K562 (cell line): ENCODE results near the gene GSK3B. TPM values are rescaled to one million over a fixed set of nuclear protein-coding genes. Genes with fewer than 3 reads are reported as not detected.

Source experiments
- ADNP ChIP-seq: fragments of 200-800 bp; sonication (Bioruptor generic); IDR thresholded peaks from 2 replicates; pipeline ENCODE4 v1.6.1; 2016; ENCODE audit warnings: missing genetic modification characterization, missing compliant biosample characterization
- BMI1 ChIP-seq: fragments of 150-350 bp; IDR thresholded peaks from 2 replicates; pipeline ENCODE4 v1.6.1; 2014; ENCODE audit warnings: low read length
- CBX8 ChIP-seq: fragments of 200-600 bp; sonication (generic); IDR thresholded peaks from 2 replicates; pipeline ENCODE4 v1.6.1; 2012; ENCODE audit warnings: borderline replicate concordance, mixed run types, low read depth, mild to moderate bottlenecking, moderate library complexity, mixed read lengths, low read length, control low read depth, inconsistent platforms; ENCODE audit not compliant: poor library complexity, severe bottlenecking; ENCODE audit errors: extremely low read depth
- EZH2 ChIP-seq: IDR thresholded peaks from 2 replicates; pipeline ENCODE4 v1.6.1; 2012; ENCODE audit warnings: low read depth, mild to moderate bottlenecking, inconsistent platforms, low read length, borderline replicate concordance
- PHB ChIP-seq: fragments of 250-450 bp; sonication (Bioruptor Pico); IDR thresholded peaks from 2 replicates; pipeline ENCODE4 v1.5.0; 2021
- PPARD ChIP-seq: fragments of 250-450 bp; sonication (Bioruptor Pico); IDR thresholded peaks from 2 replicates; pipeline ENCODE4 v1.8.0; 2022; ENCODE audit warnings: inconsistent platforms, mild to moderate bottlenecking, moderate library complexity
- SP1 ChIP-seq: sonication (generic); formaldehyde crosslinking; IDR thresholded peaks from 2 replicates; pipeline ENCODE4 v1.8.1; 2022; ENCODE audit warnings: mild to moderate bottlenecking, missing genetic modification reagents
- TAF7 ChIP-seq: fragments of 450-650 bp; IDR thresholded peaks from 2 replicates; pipeline ENCODE4 v1.6.1; 2016; ENCODE audit warnings: missing genetic modification characterization, missing compliant biosample characterization
- polyA plus RNA-seq, 8 experiments: library from polyadenylated mRNA; depleted of rRNA in 4 of 8; stranded (reverse) in 5 of 8; unstranded in 3 of 8; fragments of >200 nt; fragmentation: Nextera tagmentation in 2 of 8; fragmentation: Illumina TruSeq in 1 of 8; extraction: Ambion mirVana in 2 of 8; extraction: Trizol in 1 of 8; gene quantifications; 2 replicates each; pipeline versions ENCODE4 v1.2.1 to v1.2.3, GENCODE V29; 2011 to 2014; ENCODE audit warnings: inconsistent platforms in 1 of 8, missing spikeins in 1 of 8
- total RNA-seq, 7 experiments: library from RNA; depleted of rRNA in 6 of 7; stranded (reverse); fragments of >200 nt in 6 of 7; fragmentation: Illumina TruSeq in 2 of 7; extraction: Trizol in 2 of 7; gene quantifications; 2 replicates each; pipeline versions ENCODE4 v1.2.1 to v1.2.3, GENCODE V29; 2011 to 2021; ENCODE audit warnings: low replicate concordance in 1 of 7
- TF ChIP-seq, protein P1 (sequence below): fragments of 250-450 bp; sonication (Bioruptor Pico); IDR thresholded peaks from 2 replicates; pipeline ENCODE4 v1.4.0; 2020
- TF ChIP-seq, protein P2 (sequence below): fragments of 450-650 bp; IDR thresholded peaks from 2 replicates; pipeline ENCODE4 v1.6.1; 2016; ENCODE audit warnings: mild to moderate bottlenecking, moderate library complexity

The GSK3B gene
- total and polyA plus RNA-seq, 9 of the 15 experiments (the other 6 are each of a cell fraction or from before 2014, with no cell fraction given) = 4.7 to 25.0 (median 18.7) TPM

DNA sequence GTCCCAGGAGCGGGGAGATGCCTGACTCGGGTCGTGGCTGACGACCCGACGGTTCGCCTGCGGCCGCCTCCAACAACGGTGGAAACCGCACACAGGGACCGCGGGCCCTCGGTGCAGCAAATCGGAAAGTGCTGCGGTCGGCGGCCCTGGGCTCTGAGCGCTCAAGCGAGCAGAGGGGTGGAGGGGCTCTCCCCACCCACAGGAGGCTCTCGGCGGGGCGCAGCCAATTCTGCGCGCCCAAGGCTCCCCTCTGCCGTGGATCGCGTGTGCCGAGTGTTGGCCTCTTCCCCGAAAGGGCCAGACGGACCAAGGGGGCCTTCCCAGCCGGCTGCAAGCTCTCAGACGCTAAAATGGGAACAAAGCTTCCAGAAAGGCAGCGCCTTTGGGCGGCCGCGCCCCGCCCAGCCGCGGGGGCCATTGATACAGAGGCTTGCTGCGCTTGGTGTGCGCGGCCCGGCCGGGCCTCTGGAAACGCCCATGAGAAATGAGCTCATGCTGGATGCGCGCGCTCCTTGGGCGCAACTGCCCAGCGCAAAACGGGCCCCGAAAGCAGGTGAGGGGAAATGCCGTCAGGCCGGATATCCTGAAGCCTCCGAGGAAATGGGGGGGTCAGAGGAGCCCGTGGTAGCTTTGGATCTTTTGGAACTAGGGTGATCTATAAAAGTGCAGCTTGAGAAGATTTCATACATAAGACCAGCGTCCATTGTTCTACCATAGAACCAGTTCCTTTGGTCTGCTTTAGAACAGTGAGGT is 1.2 kb upstream of the GSK3B start (continued):
- TF ChIP-seq, protein P1, sequence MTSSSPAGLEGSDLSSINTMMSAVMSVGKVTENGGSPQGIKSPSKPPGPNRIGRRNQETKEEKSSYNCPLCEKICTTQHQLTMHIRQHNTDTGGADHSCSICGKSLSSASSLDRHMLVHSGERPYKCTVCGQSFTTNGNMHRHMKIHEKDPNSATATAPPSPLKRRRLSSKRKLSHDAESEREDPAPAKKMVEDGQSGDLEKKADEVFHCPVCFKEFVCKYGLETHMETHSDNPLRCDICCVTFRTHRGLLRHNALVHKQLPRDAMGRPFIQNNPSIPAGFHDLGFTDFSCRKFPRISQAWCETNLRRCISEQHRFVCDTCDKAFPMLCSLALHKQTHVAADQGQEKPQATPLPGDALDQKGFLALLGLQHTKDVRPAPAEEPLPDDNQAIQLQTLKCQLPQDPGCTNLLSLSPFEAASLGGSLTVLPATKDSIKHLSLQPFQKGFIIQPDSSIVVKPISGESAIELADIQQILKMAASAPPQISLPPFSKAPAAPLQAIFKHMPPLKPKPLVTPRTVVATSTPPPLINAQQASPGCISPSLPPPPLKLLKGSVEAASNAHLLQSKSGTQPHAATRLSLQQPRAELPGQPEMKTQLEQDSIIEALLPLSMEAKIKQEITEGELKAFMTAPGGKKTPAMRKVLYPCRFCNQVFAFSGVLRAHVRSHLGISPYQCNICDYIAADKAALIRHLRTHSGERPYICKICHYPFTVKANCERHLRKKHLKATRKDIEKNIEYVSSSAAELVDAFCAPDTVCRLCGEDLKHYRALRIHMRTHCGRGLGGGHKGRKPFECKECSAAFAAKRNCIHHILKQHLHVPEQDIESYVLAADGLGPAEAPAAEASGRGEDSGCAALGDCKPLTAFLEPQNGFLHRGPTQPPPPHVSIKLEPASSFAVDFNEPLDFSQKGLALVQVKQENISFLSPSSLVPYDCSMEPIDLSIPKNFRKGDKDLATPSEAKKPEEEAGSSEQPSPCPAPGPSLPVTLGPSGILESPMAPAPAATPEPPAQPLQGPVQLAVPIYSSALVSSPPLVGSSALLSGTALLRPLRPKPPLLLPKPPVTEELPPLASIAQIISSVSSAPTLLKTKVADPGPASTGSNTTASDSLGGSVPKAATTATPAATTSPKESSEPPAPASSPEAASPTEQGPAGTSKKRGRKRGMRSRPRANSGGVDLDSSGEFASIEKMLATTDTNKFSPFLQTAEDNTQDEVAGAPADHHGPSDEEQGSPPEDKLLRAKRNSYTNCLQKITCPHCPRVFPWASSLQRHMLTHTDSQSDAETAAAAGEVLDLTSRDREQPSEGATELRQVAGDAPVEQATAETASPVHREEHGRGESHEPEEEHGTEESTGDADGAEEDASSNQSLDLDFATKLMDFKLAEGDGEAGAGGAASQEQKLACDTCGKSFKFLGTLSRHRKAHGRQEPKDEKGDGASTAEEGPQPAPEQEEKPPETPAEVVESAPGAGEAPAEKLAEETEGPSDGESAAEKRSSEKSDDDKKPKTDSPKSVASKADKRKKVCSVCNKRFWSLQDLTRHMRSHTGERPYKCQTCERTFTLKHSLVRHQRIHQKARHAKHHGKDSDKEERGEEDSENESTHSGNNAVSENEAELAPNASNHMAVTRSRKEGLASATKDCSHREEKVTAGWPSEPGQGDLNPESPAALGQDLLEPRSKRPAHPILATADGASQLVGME = 0 out of 2 replicates have a peak, but pooled peaks have one; percentile 63
- no peak for TF ChIP-seq ADNP
- no peak; the same call in 1 of the 2 replicates for TF ChIP-seq SP1 (CRISPR knock-in tag)
- TF ChIP-seq PPARD (CRISPR knock-in tag) = no peak
- TF ChIP-seq PHB (CRISPR knock-in tag) = 0 out of 2 replicates have a peak, but pooled peaks have one; percentile 32
- TF ChIP-seq, protein P2, sequence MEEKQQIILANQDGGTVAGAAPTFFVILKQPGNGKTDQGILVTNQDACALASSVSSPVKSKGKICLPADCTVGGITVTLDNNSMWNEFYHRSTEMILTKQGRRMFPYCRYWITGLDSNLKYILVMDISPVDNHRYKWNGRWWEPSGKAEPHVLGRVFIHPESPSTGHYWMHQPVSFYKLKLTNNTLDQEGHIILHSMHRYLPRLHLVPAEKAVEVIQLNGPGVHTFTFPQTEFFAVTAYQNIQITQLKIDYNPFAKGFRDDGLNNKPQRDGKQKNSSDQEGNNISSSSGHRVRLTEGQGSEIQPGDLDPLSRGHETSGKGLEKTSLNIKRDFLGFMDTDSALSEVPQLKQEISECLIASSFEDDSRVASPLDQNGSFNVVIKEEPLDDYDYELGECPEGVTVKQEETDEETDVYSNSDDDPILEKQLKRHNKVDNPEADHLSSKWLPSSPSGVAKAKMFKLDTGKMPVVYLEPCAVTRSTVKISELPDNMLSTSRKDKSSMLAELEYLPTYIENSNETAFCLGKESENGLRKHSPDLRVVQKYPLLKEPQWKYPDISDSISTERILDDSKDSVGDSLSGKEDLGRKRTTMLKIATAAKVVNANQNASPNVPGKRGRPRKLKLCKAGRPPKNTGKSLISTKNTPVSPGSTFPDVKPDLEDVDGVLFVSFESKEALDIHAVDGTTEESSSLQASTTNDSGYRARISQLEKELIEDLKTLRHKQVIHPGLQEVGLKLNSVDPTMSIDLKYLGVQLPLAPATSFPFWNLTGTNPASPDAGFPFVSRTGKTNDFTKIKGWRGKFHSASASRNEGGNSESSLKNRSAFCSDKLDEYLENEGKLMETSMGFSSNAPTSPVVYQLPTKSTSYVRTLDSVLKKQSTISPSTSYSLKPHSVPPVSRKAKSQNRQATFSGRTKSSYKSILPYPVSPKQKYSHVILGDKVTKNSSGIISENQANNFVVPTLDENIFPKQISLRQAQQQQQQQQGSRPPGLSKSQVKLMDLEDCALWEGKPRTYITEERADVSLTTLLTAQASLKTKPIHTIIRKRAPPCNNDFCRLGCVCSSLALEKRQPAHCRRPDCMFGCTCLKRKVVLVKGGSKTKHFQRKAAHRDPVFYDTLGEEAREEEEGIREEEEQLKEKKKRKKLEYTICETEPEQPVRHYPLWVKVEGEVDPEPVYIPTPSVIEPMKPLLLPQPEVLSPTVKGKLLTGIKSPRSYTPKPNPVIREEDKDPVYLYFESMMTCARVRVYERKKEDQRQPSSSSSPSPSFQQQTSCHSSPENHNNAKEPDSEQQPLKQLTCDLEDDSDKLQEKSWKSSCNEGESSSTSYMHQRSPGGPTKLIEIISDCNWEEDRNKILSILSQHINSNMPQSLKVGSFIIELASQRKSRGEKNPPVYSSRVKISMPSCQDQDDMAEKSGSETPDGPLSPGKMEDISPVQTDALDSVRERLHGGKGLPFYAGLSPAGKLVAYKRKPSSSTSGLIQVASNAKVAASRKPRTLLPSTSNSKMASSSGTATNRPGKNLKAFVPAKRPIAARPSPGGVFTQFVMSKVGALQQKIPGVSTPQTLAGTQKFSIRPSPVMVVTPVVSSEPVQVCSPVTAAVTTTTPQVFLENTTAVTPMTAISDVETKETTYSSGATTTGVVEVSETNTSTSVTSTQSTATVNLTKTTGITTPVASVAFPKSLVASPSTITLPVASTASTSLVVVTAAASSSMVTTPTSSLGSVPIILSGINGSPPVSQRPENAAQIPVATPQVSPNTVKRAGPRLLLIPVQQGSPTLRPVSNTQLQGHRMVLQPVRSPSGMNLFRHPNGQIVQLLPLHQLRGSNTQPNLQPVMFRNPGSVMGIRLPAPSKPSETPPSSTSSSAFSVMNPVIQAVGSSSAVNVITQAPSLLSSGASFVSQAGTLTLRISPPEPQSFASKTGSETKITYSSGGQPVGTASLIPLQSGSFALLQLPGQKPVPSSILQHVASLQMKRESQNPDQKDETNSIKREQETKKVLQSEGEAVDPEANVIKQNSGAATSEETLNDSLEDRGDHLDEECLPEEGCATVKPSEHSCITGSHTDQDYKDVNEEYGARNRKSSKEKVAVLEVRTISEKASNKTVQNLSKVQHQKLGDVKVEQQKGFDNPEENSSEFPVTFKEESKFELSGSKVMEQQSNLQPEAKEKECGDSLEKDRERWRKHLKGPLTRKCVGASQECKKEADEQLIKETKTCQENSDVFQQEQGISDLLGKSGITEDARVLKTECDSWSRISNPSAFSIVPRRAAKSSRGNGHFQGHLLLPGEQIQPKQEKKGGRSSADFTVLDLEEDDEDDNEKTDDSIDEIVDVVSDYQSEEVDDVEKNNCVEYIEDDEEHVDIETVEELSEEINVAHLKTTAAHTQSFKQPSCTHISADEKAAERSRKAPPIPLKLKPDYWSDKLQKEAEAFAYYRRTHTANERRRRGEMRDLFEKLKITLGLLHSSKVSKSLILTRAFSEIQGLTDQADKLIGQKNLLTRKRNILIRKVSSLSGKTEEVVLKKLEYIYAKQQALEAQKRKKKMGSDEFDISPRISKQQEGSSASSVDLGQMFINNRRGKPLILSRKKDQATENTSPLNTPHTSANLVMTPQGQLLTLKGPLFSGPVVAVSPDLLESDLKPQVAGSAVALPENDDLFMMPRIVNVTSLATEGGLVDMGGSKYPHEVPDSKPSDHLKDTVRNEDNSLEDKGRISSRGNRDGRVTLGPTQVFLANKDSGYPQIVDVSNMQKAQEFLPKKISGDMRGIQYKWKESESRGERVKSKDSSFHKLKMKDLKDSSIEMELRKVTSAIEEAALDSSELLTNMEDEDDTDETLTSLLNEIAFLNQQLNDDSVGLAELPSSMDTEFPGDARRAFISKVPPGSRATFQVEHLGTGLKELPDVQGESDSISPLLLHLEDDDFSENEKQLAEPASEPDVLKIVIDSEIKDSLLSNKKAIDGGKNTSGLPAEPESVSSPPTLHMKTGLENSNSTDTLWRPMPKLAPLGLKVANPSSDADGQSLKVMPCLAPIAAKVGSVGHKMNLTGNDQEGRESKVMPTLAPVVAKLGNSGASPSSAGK = peak; percentile 9; the same call in 1 of the 2 replicates
- no peak for TF ChIP-seq BMI1
- no peak for TF ChIP-seq CBX8
- no peak for TF ChIP-seq EZH2
- peak; percentile 71 for TF ChIP-seq TAF7 (tag)
